OCI-LY3 (cell line): ENCODE results near the gene PLCB2.

Experiments
- H2AFZ ChIP-seq: fragments of 200-600, 300-600 bp; shearing (Covaris generic); 2 replicates; pipeline ENCODE4 v1.6.0; 2014; ENCODE audit warnings: antibody characterized with exemption, low read depth, low read length
- H3K27ac ChIP-seq: fragments of 200-600, 300-600 bp; sonication (generic); 2 replicates; pipeline ENCODE4 v1.5.1; 2014; ENCODE audit warnings: mild to moderate bottlenecking, low read length, moderate library complexity, mixed read lengths
- H3K27me3 ChIP-seq: fragments of 200-600, 300-600 bp; sonication (generic); 2 replicates; pipeline ENCODE4 v1.6.1; 2014; ENCODE audit warnings: low read depth, low read length, mixed read lengths
- H3K36me3 ChIP-seq: fragments of 200-600, 300-600 bp; sonication (generic); replicated peaks from 2 replicates; pipeline ENCODE3; 2014; ENCODE audit warnings: low read depth, low read length, mixed read lengths
- H3K4me1 ChIP-seq: fragments of 300-600, 200-600 bp; sonication (generic); 2 replicates; pipeline ENCODE4 v1.6.1; 2014; ENCODE audit warnings: low read length, mixed read lengths
- H3K4me2 ChIP-seq: fragments of 200-600, 300-600 bp; sonication (generic); 2 replicates; pipeline ENCODE4 v1.6.1; 2014; ENCODE audit warnings: low read length, mixed read lengths
- H3K4me3 ChIP-seq: fragments of 300-600, 200-600 bp; sonication (generic); 2 replicates; pipeline ENCODE4 v1.5.1; 2014; ENCODE audit warnings: antibody characterized with exemption, mild to moderate bottlenecking, low read length, moderate library complexity
- H3K79me2 ChIP-seq: fragments of 300-600, 200-600 bp; shearing (Covaris generic); 2 replicates; pipeline ENCODE4 v1.6.1; 2014; ENCODE audit warnings: mild to moderate bottlenecking, low read length, mixed read lengths
- H3K9ac ChIP-seq: fragments of 300-600, 200-600 bp; shearing (Covaris generic); 2 replicates; pipeline ENCODE4 v1.6.0; 2014; ENCODE audit warnings: mild to moderate bottlenecking, low read length, moderate library complexity
- H3K9me3 ChIP-seq: fragments of 200-600, 300-600 bp; shearing (Covaris generic); 2 replicates; pipeline ENCODE4 v1.6.1; 2014; ENCODE audit warnings: low read length, mixed read lengths; ENCODE audit not compliant: insufficient read depth
- H4K20me1 ChIP-seq: fragments of 200-600, 300-600 bp; sonication (generic); 2 replicates; pipeline ENCODE4 v1.6.1; 2016; ENCODE audit warnings: low read length, mixed read lengths; ENCODE audit not compliant: insufficient read depth
- EZH2phosphoT487 ChIP-seq: fragments of 200-600 bp; shearing (Covaris generic); IDR thresholded peaks from 2 replicates; pipeline ENCODE4 v1.6.1; 2018; ENCODE audit warnings: antibody characterized with exemption, mixed run types, low read depth
- TF ChIP-seq, protein P1 (sequence below): fragments of 200-600, 300-600 bp; sonication (generic); IDR thresholded peaks from 2 replicates; pipeline ENCODE4 v1.5.1; 2014; ENCODE audit warnings: antibody characterized with exemption, low read length, low read depth

The PLCB2 gene

GRCh38 chr15:40282869-40283614 lies 24.7 kb downstream of the PLCB2 start, which contains the start of gene ANKRD63:
TSS of gene ANKRD63 (minus strand) at chr15:40283064. CDS start at chr15:40282586, 478 bp downstream.
- TF ChIP-seq EZH2phosphoT487, result no peak
- TF ChIP-seq, protein P1, sequence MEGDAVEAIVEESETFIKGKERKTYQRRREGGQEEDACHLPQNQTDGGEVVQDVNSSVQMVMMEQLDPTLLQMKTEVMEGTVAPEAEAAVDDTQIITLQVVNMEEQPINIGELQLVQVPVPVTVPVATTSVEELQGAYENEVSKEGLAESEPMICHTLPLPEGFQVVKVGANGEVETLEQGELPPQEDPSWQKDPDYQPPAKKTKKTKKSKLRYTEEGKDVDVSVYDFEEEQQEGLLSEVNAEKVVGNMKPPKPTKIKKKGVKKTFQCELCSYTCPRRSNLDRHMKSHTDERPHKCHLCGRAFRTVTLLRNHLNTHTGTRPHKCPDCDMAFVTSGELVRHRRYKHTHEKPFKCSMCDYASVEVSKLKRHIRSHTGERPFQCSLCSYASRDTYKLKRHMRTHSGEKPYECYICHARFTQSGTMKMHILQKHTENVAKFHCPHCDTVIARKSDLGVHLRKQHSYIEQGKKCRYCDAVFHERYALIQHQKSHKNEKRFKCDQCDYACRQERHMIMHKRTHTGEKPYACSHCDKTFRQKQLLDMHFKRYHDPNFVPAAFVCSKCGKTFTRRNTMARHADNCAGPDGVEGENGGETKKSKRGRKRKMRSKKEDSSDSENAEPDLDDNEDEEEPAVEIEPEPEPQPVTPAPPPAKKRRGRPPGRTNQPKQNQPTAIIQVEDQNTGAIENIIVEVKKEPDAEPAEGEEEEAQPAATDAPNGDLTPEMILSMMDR, result no peak
- Histone ChIP-seq H3K27ac (no peak within 1 kb of the TSS), H3K79me2 (no peaks in the 10 kb centered on the region), H3K4me3 (peak within 1 kb of the TSS; percentile 42), H3K4me1 (peaks cover 26% of the 10 kb centered on the region), H3K36me3 (no peaks in the 10 kb centered on the region), H3K27me3 (peaks cover 13% of the 10 kb centered on the region), H4K20me1 (no peaks in the 10 kb centered on the region), H3K4me2 (0 out of 2 replicates have a peak within 1 kb of the TSS, but pooled peaks have one; percentile 7), H3K9ac (no peak within 1 kb of the TSS), H2AFZ (no peak within 1 kb of the TSS), H3K9me3 (no peaks in the 10 kb centered on the region)

GRCh38 chr15:40282147-40282868 lies 25.4 kb downstream of the PLCB2 start:
- H3K4me3 ChIP-seq, result peak overlapping the region; percentile 42
- no peak overlapping the region for H3K27ac ChIP-seq
- peaks cover 17% of the 10 kb centered on the region for H3K27me3 ChIP-seq
- no peaks in the 10 kb centered on the region for H3K36me3 ChIP-seq
- no peak for TF ChIP-seq EZH2phosphoT487
- TF ChIP-seq, protein P1, result no peak
- H3K4me1 ChIP-seq, result peaks cover 34% of the 10 kb centered on the region
- no peaks in the 10 kb centered on the region for H3K9me3 ChIP-seq
- H3K4me2 ChIP-seq, result 0 out of 2 replicates have a peak overlapping the region, but pooled peaks have one; percentile 7
- no peaks in the 10 kb centered on the region for H4K20me1 ChIP-seq
- H3K9ac ChIP-seq, result no peak overlapping the region
- no peak overlapping the region for H2AFZ ChIP-seq
- H3K79me2 ChIP-seq, result no peaks in the 10 kb centered on the region

DNA sequence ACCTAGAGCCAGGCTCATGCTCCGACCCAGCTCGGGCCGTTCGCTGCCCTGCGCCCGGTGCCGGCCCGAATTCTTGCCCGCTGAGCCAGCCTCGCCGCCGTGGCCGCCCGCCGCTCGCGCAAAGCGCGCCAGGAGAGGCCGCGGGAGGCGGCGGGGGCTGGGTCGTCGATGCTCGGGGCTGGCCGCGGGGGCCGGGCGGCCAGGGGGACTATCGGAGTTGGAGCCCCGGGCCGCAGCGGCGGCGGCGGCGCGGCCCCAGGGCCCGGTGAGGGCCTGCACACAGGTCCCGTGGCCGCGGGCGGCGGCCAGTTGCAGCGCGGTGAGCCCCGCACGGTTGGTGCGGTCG lies 26.0 kb downstream of the PLCB2 start:
- H3K9me3 ChIP-seq, result no peaks in the 10 kb centered on the region
- H3K36me3 ChIP-seq, result no peaks in the 10 kb centered on the region
- H3K4me1 ChIP-seq, result peaks cover 39% of the 10 kb centered on the region
- no peak overlapping the region for H3K4me3 ChIP-seq
- no peak overlapping the region for H3K9ac ChIP-seq
- TF ChIP-seq EZH2phosphoT487, result no peak
- TF ChIP-seq, protein P1, result no peak
- H4K20me1 ChIP-seq, result no peaks in the 10 kb centered on the region
- no peak overlapping the region for H3K27ac ChIP-seq
- H2AFZ ChIP-seq, result no peak overlapping the region
- H3K79me2 ChIP-seq, result no peaks in the 10 kb centered on the region
- H3K27me3 ChIP-seq, result peaks cover 17% of the 10 kb centered on the region
- H3K4me2 ChIP-seq, result no peak overlapping the region

- Histone ChIP-seq H3K9me3 (no peaks in the 10 kb centered on the region), H3K27me3 (peaks cover 17% of the 10 kb centered on the region), H3K9ac (no peak overlapping the region), H2AFZ (no peak overlapping the region), H3K79me2 (no peaks in the 10 kb centered on the region), H3K4me2 (no peak overlapping the region), H3K27ac (no peak overlapping the region), H4K20me1 (no peaks in the 10 kb centered on the region), H3K4me1 (peaks cover 45% of the 10 kb centered on the region), H3K36me3 (no peaks in the 10 kb centered on the region), H3K4me3 (no peak overlapping the region)
- TF ChIP-seq, protein P1, result no peak
- TF ChIP-seq EZH2phosphoT487, result no peak
Observed at GRCh38 chr15:40281057-40281800, 26.5 kb downstream of the PLCB2 start.
